Upper lobe of left lung (tissue), 4 donors: ENCODE data around the gene MEGF9.

ENCODE experiments used
- CTCF ChIP-seq, 6 experiments: fragments of 450-650 bp in 4 of 6; fragments of 200-600 bp in 2 of 6; sonication (generic) in 2 of 6; IDR thresholded peaks; one replicate each; pipeline ENCODE4 v1.5.1; 2016 to 2019; ENCODE audit warnings: antibody characterized with exemption in 6 of 6
- POLR2A ChIP-seq, 4 donors: fragments of 450-650 bp; IDR thresholded peaks; one replicate each; pipeline ENCODE4 v1.5.1; 2016 to 2017; ENCODE audit warnings: antibody characterized with exemption in 4 of 4, mild to moderate bottlenecking in 2 of 4

GRCh38 chr9:120710110-120710981 is 3.9 kb downstream of the MEGF9 start:
- TF ChIP-seq CTCF (IDR thresholded peaks at IDR 0.05) (no peak), POLR2A (IDR thresholded peaks at IDR 0.05) (peak in 1 of 4 donors; percentile 47)
